GM19240 (cell line): ENCODE results near the gene MYO18B.

ENCODE experiments used
- DNase-seq: peaks from one replicate; pipeline ENCODE4 v3.0.0; 2011; ENCODE audit warnings: low spot score; ENCODE audit not compliant: insufficient read length

MYO18B gene

DNA sequence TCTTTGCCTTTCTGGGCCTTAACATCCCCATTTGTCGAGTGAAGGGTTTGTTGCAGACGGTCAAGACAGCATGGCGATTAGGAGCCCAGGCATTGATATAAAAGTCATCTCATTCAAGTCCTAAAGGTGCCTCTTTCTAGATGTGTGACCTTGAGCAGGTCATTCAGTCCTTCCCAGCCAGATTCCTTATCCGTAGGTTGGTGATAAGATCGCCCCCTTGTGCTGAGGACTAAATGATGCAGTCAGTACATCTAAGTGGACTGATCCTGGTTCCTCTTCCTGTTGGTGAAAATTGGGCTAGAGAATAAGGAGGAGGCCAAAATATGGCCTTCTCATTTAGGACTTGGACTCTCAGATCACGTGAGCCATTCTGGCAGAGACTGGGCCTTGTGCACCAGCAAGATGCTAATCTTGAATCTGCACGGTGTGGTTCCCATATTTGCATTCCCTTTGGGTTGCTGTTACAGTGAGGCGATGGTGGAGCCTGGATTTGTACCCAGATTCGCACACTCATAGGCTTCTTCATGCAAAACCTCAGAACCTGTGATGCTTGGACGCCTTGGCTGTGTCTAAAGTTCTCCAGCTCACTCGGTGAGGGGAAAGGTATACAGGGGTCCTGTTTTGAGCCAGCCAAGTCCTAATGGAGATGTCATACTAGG is 156.8 kb downstream of the MYO18B start:
- no peak for DNase-seq

DNA sequence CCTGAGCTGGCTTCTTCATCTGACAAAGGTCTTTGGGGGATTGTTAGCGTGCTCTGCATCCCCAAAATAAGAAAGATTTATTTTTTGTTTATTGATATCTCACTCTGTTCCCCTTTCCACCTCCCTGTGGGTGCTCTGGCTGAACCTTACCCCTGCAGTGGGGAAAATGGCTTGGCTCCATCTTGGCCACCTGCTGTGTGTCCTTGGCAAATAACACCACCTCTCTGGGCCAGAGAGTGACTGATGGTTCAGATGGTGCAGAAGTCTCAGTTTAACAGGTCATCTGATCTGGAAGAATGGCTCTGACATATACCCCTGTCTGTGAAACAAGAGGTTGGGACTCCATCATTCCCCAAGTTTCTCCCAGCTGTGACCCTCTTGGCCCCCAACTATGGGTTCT is 157.6 kb downstream of the MYO18B start:
- DNase-seq = no peak

DNA sequence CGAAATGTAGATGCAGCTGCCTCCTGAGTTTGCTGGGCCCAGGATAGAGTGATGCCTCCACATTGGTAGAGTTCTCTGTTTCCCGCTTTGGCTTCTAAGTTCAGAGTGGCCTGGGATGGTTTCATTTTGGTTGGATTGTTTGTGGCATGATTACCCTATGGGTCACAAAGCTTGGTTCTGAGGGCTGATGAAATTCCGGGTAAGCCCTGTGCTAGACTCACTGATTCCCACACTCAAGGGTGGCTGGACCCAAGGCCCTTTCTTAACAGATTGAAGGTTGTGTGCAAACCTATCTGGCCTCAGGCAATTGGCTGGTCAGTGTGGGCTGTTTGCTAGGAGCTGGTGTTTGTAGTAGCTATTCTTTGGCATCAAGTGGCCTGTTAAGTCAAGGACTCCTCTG is 158.4 kb downstream of the MYO18B start:
- DNase-seq = no peak

DNA sequence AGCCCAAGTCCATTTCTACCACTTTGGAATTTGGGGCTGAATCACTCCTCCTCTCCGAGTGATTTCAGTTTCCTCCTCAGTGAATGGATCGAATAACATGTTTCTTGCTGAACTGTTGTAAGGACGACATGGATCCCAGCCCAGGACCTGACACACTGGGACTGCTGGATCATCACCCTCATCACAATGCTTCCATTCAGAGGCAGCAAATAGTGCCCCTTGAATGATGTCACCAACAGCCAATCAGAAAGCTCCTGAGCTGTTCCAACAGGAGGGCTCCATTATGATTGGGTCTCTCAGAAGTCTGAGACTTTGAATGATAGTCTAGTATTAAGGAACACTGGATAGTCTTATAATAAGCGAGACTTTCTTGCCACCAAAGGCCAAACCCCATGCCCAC is 158.9 kb downstream of the MYO18B start:
- no peak for DNase-seq

DNA sequence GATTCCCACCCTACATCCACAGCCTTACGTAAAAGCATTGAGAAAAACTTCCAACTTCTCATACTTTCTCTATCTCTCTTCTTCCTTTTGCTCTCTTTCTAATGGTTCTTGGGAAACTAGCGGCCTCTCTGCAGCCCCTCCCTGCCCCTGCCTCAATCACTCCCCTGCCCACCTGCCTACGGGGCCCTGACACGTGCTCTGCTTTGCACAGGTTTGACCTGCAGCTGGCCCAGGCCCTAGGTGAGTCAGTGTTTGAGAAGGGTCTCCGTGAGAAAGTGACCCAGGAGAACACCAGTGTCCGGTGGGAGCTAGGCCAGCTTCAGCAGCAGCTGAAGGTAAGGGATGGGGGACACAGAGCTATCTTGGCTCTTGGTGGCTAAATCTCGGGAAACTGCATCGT is 160.4 kb downstream of the MYO18B start:
- no peak for DNase-seq

DNA sequence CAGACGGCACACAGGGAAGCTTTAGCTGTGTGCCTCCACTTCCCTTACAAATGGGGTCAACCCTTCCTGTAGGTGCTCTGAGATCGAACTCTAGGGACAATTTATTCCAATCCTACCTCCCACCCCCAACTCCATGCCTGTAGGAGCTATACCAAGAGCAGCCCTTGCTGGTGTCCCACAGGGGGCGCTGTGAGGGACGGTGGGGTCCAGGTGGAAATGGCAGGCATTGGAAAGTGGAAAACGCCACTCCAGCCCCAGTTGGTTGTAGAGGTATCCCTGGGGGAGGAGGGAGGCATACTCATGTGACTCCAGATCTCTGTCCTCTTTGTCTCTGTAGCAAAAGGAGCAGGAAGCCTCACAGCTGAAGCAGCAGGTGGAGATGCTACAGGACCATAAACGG is 161.3 kb downstream of the MYO18B start:
- DNase-seq = no peak

DNA sequence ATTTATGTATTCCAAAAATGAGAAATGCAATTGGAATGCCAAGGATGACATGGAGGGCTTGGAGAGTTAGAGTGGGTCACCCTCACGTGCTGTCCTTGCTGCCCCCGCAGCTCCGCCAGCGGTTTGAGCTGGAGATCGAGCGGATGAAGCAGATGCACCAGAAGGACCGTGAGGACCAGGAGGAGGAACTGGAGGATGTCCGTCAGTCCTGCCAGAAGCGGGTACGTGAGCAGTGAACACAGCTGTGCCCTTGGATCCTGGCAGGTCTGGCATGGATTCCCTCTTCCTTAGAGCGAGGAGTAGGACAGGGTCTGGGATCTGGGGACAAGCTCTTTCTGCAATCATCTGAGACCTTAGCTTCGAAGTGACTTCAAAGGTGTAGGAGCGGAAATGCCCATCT is 166.2 kb downstream of the MYO18B start:
- no peak for DNase-seq

DNA sequence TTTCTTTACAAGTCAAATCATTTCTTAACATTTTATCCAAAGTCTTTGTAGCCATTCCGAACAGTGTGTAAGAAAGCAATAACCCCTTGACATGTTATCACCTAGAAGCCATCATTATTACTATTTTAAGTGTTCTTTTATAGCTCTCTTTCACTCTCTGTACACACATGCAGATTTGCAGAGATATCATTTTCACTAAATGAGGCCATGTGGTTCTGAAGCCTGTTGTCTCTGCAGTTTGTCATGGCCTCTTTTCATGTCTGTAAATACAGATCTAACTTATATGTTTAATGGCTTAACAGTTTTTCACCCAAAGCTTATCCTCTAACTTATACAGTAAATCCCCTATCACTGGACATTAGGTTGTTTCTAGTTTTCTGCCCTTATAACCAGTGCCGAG is 166.8 kb downstream of the MYO18B start:
- DNase-seq = no peak

DNA sequence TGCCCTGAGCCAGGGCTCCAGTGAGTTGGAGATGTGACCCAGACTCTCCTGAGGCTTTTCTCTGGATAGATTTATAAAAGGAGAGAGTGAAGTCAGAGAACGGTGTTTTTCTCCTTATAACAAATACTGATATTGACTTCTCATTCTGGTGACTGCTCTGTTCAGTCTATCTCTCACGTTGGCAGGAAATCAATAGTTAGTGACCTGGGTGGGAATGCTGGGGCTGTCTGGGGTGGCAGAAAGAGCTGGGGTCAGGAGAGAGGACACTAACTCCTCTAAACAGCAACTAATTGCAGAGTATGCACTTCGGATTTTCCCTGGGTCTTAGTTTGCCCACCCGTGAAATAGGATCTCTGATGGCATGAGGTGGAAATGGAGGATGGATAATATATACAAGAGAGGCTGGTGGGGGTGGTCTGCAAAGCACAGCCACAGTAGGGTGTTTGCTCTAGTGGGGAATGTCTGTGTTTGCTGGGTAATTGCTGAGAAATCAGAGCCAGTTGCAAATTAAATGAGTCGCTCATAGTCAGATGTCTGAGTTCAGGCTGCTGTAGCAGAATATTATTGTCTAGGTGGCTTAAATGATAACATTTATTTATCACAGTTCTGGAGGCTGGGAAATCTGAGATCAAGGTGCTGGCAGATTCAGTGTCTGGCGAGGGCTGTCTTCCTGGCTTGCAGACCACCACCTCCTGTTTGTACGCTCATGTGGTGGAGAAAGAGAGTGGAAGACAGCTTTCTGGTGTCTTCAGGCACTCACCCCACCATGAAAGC is 167.8 kb downstream of the MYO18B start:
- DNase-seq = no peak

DNA sequence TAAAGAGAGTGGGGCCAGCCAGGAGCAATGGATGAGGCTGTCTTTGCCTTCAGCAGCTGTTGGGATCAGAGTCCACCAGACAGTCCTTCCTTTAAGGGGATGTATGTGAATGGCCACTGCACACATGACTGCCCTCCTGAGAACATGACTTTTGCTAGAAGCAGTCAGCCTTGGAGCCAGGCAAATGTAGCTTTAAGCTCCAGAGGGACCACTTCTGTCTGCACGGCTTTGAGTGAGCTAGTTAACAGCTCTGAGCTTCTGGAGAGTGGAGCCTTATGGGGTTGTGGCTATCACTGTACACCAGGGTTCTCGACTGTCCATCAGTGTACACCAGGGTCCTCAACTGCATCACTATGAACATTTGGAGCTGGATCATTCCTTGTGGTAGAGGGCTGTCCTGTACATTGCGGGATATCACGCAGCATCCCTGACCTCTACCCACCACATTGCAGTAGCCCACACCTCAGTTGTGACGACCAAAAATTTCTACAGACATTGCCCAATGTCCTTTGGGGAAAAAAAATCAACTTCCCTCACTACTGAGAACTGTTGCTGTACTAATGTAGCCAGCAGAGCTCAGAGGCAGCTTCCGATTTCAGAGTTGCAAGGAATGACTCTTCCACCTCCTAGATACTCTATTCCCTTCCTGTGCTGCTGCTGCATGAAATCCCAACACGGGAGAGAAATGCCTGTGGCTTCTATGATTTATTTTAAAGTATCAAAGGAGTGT is 169.4 kb downstream of the MYO18B start:
- DNase-seq = no peak

DNA sequence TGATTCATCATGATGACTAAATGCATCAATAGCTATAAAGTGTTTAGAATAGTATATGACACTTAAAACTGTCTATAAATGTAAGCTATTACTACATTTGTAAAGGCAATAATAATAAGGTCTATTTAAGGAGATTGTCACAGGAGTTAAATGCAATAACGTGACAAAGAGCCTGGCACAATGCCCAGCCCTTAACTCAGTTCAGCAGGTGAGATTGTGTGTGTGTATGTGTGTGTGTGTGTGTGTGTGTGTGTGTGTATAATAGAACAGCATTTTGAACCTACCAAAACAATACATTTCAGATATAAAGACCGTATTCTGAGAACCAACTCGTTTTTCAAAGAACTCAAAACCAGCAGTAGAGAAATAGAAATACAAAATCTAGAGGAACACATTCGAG is 177.5 kb downstream of the MYO18B start:
- DNase-seq = no peak

DNA sequence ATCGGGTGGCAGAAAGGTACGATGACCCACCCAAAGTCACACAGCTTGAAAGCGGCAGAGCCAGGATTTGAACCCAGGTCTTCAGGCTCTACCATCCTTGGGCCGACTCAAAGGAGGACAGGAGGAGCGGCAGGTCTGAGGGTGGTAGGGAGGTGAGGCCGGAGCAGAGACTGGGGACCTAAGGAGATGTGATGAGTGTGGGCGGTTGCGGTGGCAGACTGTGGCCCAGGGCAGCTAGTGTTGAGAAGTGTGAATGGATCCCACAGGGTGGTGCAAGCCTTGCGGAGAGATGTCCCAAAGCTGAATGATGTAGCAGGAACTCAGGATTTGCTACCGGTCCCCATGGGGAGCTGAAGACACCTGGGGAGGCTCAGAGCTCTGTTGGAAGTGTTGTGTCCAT is 180.2 kb downstream of the MYO18B start:
- DNase-seq = no peak

DNA sequence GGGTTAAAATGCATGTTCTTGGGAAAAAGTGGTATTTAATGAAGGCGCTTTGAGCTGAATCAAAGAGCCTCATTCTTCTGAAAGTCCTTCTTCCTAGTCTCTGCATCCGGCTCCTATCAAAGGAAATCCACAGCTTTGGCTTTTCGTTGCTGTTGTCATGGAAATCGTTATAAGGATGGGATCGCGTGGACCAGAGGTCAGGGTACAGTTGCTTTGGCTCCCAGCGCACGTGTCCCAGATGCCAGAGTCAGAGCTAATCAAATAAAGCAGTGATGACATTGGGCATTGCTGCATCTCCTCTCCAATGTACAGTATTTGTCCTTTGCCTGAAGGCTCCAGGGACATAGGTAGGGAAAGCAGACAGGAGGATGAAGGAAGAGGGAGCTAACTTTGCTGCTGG is 181.9 kb downstream of the MYO18B start:
- no peak for DNase-seq

DNA sequence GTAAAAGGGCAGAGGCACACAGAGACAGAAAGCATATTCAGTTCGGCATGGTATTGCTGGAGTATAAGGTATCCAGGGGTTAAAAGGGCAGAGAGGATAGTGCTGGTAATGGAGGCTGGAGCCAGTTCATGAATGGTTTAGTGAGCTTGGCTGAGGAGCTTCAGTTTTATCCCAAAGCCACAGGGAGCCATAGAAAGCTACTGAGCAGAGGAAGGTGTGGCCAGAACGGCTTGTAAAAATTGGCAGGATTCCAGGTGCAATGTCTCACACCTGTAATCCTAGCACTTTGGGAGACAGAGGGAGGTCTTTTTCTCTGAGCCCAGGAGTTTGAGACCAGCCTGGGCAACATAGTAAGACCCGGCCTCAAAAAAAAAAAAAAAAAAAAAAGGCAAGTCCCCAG is 186.1 kb downstream of the MYO18B start:
- no peak for DNase-seq

DNA sequence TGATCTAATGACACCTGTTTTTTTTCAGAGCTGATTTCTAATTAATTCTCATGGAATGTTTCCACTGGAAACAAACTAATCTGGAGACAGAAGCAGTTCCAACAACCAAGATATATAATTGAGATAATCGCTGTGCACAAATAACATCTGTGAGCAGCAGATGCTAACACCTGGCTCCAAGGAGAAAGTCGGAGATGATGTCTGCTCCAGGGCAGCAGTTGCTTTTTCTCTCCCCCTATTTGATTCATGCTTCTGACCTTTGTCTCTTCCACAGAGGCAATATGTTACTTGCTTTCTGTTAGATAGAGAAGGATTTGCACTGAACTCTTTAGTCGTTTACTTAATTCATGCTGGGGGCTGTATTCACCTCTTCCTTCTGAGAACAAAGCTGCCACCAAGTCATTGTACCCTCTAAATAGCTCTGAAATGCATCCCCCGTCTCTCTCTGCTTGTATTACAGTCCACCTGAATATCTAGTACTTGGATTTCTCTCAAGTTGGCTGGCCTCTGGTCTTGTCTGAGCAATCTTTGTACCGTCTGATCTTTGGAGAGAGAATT is 187.4 kb downstream of the MYO18B start:
- DNase-seq = no peak

DNA sequence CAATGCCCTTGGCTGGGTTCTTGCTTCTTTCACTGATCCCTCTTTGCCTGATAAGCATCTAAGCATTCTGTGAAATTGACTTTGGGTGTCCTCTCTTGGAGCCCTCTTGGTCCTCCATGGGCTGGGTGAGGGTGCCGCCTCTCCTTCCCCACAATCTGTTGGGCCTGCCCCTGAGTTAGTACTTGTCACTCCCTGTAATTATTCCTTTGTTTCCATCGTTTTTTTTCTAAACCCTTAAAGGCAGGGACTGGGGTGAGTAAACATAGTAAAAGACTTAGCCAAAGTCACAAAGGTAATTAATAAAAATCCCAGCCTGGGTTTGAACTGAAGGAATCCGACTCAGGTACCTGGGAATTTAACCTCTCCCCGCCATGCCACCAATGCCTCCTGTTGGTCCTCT is 188.1 kb downstream of the MYO18B start:
- DNase-seq = no peak

DNA sequence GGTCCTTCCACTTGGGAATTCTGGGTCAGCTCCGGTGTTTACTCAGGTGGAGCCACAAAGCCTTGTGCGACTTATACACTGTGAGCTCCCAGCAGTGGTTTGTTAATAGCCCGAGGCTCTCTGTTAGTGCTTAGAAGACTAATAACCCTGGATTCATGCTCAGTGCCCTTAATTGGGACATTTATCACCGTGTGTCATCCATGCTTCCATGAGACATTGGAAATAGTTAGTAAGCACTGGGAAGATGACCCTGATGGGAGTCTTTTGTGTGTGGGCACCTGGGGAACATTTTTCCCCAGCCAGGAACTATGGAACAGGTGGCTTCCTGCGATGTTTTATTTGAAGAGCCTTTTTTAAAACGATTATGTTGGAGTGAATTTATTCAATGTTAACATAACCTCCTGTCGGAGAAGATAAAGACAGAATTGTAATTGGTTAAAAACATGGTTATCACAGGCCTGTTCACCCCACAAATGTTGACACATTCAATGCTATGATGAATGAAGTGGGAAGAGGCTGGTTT is 188.9 kb downstream of the MYO18B start:
- no peak for DNase-seq

DNA sequence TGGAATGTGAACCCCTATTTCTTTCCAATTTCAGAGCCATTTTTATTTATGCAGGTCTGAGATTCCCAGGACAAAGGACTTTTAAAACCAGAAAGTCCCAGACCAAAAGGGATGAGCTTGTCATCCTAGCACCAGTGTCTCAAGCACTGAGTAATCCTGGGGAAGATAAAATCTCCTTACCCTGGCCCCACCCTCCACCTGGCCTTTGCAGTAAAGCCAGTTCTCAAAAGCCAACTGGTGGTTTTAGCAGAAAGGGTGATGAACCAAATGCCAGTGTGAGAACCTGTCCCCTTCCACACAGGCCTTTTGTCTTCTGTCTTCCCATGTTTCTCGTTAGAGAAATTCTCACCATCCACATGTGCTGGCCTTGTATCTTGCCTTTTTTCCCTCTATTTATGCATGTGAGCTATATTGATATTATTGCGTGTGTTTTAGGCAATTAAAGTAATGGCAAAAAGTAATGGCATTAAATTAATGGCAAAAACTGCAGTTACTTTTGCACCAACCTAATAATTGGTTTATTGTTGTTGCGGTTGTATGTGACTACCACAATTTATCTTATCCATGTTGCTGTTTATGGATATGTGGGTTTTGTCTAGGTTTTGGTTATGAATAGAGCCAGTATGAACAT is 191.3 kb downstream of the MYO18B start:
- no peak for DNase-seq

DNA sequence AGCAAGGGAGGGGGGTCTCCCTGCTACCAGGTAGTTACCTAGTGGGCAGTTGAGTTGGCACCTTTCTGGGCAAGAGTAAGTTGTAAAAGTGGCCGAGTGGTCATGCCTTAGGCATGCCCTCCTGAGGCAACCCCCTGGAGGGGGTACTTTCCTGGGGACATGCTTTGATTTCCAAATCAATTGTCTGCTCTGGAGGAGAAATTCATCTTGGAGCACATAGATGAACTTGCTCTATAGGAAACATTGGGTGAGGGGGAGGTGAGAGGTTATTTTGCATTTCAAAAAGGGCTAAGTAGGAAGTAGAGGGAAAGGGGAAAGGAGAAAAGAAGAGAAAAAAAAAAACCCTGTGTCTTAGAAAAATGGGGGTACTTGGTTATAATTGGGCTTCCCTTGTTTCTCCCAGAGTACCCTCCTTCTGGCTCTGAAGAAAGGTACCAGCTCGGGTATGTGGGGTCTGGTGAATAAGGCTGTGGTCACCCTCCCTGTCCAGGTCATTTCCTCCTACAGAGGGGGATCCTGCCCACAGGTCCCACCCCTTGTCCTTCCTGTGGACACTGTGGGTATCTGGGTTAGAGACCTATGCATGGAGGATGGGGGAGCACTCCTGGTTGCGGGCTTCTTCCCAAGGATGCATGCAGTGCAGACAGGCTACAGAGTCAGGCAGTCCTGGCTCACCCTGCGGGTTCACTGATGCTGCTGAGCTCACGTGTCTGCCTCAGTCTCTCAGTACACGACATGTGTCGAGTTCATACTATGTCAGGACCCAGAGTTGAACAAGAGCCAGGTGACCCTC is 193.5 kb downstream of the MYO18B start:
- DNase-seq = no peak

DNA sequence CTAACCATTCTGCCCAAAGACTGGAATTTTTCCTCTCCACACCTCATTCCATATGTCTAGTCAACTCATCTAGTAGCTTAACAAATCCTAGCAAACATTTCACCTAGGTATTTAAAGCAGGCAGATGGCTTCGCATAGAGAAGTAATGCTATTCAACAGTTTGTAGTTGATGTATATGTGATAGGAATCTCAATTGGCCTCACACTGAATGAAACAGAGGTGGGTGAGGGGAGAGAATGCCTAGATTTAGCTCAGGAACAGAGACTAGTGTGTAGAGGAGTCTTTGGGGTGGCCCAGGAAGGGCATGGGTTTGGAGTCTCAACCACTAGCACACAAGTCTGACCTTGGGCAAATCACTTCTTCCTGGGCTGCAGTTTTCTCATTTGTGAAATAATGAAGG is 196.2 kb downstream of the MYO18B start:
- DNase-seq = no peak

DNA sequence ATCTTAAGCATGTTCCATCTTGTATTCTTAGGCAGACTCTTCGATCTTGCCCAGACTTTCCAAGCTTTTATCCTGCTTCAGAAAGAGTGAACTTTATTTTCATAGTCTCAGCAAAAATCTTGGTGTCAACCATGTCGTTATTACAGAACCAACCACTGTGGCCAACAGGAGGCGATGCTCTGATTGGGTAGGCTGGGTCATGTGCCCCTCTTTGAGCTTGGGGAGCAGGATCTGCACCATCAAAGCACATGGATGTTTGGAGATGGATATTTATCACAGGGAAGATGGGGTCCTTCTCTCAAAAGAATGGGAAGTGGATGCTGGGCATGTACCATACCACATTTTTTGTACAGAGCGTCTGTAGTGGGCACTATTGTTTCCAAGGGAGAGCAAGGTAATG is 197.4 kb downstream of the MYO18B start:
- DNase-seq = no peak
